Measurements from ENCODE around the gene GMCL2.
A peak's percentile ranks its signal among the peaks of the same experiment; 100 is the strongest.

Gene GMCL2

GRCh38 chr5:178142642-178143041 is 44.5 kb downstream of the GMCL2 start:
- no peaks in the 10 kb centered on the region for H3K27me3 ChIP-seq
- TF ChIP-seq Cebpa-rat (IDR thresholded peaks at IDR 0.05) = no peak
- H3K9ac ChIP-seq = no peak overlapping the region
- no peaks in the 10 kb centered on the region for H3K9me3 ChIP-seq (replicated peaks in 1 of 11)
- H3K27ac ChIP-seq = no peak overlapping the region
- H3K4me1 ChIP-seq = no peaks in the 10 kb centered on the region
- peaks cover 0 to 76% (median 37%) of the 10 kb centered on the region in 11 experiments; a peak in 20 of 22 replicates for H4K20me1 ChIP-seq
- H3K4me2 ChIP-seq = no peak overlapping the region
- H3K36me3 ChIP-seq = peaks cover 52 to 97% (median 72%) of the 10 kb centered on the region in 11 experiments
- no peak overlapping the region for H3K4me3 ChIP-seq

DNA sequence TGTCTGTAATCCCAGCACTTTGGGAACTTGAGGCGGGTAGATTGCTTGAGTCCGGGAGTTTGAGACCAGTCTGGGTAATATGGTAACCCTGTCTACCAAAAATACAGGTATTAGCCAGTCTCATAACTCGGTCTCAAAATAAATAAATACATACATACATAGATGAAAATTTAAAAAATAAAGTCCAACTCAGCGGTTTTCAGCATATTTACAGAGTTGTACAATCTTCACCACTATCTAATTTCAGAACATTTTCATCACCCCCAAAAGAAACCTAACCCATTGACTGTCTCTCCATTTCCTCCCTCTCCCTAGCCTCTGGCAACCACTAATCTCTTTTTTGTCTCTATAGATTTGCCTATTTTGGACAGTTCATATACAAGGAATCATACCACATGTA is 45.6 kb downstream of the GMCL2 start:
- no peak for TF ChIP-seq Cebpa-rat (IDR thresholded peaks at IDR 0.05)
- peaks cover 41 to 94% (median 69%) of the 10 kb centered on the region in 11 experiments for H3K36me3 ChIP-seq

GRCh38 chr5:178137991-178138390 is 49.2 kb downstream of the GMCL2 start:
- Histone ChIP-seq H3K4me1 (no peaks in the 10 kb centered on the region), H3K36me3 (peaks cover 12 to 85% (median 44%) of the 10 kb centered on the region in 11 experiments), H3K4me2 (no peak overlapping the region), H3K27me3 (no peaks in the 10 kb centered on the region), H3K27ac (no peak overlapping the region), H4K20me1 (peaks cover 0 to 57% (median 16%) of the 10 kb centered on the region in 11 experiments; a peak in 14 of 22 replicates), H3K4me3 (no peak overlapping the region), H3K9ac (0 out of 22 replicates have a peak overlapping the region, but pooled peaks of 1 of the 11 experiments have one; percentile 23), H3K9me3 (replicated peaks in 1 of 11) (no peaks in the 10 kb centered on the region)
- TF ChIP-seq Cebpa-rat (IDR thresholded peaks at IDR 0.05) = no peak

More for the DNA sequence above, 45.6 kb downstream of the GMCL2 start:
- no peak overlapping the region for H3K27ac ChIP-seq
- no peaks in the 10 kb centered on the region for H3K4me1 ChIP-seq
- no peaks in the 10 kb centered on the region for H3K9me3 ChIP-seq (replicated peaks in 1 of 11)
- H3K27me3 ChIP-seq = no peaks in the 10 kb centered on the region
- H4K20me1 ChIP-seq = peaks cover 9 to 76% (median 26%) of the 10 kb centered on the region in 11 experiments; a peak in 19 of 22 replicates
- no peak overlapping the region for H3K9ac ChIP-seq
- H3K4me3 ChIP-seq = no peak overlapping the region
- H3K4me2 ChIP-seq = no peak overlapping the region

GRCh38 chr5:178136990-178137389 is 50.2 kb downstream of the GMCL2 start:
- peak overlapping the region in 1 of 11 experiments; percentile 14; a peak in 1 of 22 replicates for H3K9ac ChIP-seq
- H3K36me3 ChIP-seq = peaks cover 4 to 75% (median 34%) of the 10 kb centered on the region in 11 experiments; a peak in 19 of 22 replicates
- no peaks in the 10 kb centered on the region for H3K9me3 ChIP-seq (replicated peaks in 1 of 11)
- peaks cover 0 to 49% (median 11%) of the 10 kb centered on the region in 11 experiments; a peak in 13 of 22 replicates for H4K20me1 ChIP-seq
- H3K4me1 ChIP-seq = peaks cover 0 to 5% (median 2%) of the 10 kb centered on the region in 10 experiments; a peak in 9 of 20 replicates
- H3K4me3 ChIP-seq = no peak overlapping the region
- TF ChIP-seq Cebpa-rat (IDR thresholded peaks at IDR 0.05) = no peak
- H3K27ac ChIP-seq = no peak overlapping the region
- H3K4me2 ChIP-seq = no peak overlapping the region
- H3K27me3 ChIP-seq = no peaks in the 10 kb centered on the region

Data from BLaER1 treated with 17β-estradiol and CSF1 and Interleukin-3, amounts not matched to agents 10 nM and 100 nM (cell line).